GM18508 (cell line): ENCODE data around the gene MRPL10.

Experiments used
- ATAC-seq: cut with Tn5 transposase; IDR thresholded peaks from one replicate; pipeline ENCODE4 v1.9.1; 2021; ENCODE audit warnings: moderate number of reproducible peaks; ENCODE audit not compliant: insufficient read depth, unreplicated experiment

MRPL10 gene

GRCh38 chr17:47841488-47842291, 10.3 kb upstream of the MRPL10 start:
- no peak for ATAC-seq

GRCh38 chr17:47840742-47841487, 9.6 kb upstream of the MRPL10 start, which contains the start of gene SCRN2:
SCRN2 (minus strand) TSS chr17:47841273; CDS start chr17:47840843, 430 bp downstream.
- ATAC-seq, result no peak

GRCh38 chr17:47840001-47840741, 8.8 kb upstream of the MRPL10 start:
- no peak for ATAC-seq

- ATAC-seq, result no peak
Observed at GRCh38 chr17:47839071-47839470, 7.7 kb upstream of the MRPL10 start.

- ATAC-seq, result no peak
Observed at GRCh38 chr17:47838636-47839035, 7.3 kb upstream of the MRPL10 start.

- ATAC-seq, result no peak
Observed at GRCh38 chr17:47837401-47838039, 6.2 kb upstream of the MRPL10 start.

DNA sequence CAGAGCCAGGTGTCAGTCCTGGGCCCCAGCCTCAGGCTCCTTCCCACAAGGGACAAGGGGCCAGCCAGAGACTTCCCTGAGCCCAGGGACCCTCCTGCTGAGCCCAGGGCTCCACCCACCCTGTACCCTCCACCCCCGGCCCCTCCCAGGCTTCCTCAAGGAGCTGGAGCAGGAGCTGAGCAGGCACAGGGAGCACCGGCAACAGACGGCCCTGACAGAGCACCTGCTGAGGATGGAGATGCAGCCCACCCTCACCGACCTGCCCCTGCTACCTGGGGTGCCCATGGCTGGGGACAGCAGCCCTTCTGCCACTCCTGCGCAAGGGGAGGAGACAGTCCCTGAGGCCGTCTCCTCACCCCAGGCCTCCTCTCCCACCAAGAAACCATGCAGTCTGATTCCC, 5.3 kb upstream of the MRPL10 start:
- no peak for ATAC-seq

DNA sequence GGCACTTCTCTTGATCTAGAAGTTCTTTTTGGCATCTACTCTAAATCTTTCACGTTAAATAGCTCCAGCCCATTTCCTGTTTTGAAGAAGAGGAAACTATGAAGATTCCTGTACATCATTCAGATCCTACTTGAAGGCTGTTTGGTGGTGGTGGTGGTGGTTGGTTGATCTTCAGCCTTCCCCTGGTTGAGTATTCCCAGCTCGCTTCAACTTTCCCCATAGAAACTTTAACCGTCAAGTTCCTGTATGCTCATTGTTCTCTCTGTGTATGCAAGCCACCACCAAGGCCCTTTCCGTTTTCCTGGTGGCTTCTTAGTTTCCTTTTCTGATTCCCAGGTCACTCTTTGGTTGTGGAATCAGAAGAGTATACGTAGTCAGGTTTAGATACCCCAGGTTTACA, 3.4 kb upstream of the MRPL10 start:
- ATAC-seq, result no peak

DNA sequence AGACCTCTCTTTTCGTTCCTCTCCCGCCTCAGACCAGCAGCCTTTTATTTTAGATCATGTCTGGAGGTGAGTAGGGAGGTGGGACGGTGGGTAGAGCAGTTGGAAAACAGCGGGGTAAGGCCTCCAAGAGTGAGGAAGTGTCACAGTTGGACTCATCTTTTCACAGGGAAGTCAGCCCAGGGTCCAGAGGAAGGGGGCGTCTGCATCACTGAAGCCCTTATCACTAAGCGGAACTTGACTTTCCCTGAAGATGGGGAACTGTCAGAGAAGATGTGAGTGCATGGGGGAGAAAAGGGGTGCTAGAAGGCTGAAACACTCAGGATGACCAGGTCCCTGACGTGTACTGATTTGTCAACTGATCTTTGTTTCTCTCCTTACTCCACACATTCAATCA, 590 bp upstream of the MRPL10 start:
- no peak for ATAC-seq

DNA sequence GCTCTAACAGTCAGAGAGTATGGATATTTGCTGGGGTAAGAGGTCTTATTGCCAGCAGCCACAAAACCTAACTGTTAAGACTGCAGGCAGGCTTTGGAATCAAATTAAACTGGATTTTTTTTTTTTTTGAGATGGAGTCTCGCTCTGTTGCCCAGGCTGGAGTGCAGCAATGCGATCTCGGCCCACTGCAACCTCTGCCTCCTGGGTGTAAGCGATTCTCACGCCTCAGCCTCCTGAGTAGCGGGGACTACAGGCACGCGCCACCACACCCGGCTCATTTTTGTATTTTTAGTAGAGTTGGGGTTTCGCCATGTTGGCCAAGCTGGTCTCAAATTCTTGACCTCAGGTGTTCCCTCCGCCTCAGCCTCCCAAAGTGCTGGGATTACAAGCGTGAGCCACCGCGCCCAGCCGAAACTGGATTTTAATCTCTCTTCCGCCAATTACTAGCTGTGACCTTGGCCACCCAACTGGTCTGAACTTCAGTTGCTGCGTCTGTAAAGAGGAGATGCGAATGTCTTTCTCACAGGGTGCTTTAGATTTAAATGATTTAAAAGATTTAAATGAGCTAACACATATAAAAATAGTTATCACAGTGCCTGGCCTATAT, 842 bp downstream of the MRPL10 start:
- no peak for ATAC-seq

- no peak for ATAC-seq
Observed at GRCh38 chr17:47829870-47830269, 1.5 kb downstream of the MRPL10 start.

DNA sequence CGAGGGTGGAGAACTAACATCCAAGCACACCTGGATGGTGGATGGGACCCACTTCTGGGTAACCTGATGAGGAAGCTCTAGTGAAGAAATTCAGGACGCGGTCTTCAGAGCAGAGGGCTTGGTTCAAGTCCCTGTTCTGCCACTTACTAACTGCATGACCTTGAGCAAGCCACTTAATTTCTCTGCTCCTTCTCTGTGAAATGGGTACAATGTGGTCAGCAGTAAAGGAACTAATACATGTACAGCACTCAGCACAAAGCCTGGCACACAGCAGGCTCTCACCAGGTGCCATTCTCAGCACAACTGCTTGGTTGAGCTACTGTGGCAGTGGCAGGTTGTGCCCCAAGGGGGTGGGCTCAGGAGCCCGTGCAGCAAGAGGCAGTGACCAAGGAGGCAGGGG, 7.8 kb downstream of the MRPL10 start:
- no peak for ATAC-seq

DNA sequence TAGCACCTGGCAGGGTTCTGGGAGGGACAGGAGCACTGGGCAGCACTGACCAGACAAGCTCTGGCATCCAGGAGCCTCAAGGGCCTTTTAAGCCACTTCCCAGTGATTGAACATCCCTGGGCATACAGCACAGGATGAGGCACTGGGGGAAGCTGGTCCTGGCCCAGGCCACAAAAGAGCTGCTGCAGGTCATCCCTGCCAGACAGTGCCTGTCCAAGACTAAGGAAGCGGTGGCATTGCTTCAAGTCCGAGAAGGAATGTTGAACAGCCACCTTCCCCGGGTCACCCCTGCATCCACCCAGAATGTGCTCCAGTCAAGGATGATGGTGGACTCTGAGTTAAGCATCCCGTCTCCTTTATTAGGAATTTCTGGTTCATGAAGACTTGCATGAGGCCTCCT, 8.6 kb downstream of the MRPL10 start:
- no peak for ATAC-seq

DNA sequence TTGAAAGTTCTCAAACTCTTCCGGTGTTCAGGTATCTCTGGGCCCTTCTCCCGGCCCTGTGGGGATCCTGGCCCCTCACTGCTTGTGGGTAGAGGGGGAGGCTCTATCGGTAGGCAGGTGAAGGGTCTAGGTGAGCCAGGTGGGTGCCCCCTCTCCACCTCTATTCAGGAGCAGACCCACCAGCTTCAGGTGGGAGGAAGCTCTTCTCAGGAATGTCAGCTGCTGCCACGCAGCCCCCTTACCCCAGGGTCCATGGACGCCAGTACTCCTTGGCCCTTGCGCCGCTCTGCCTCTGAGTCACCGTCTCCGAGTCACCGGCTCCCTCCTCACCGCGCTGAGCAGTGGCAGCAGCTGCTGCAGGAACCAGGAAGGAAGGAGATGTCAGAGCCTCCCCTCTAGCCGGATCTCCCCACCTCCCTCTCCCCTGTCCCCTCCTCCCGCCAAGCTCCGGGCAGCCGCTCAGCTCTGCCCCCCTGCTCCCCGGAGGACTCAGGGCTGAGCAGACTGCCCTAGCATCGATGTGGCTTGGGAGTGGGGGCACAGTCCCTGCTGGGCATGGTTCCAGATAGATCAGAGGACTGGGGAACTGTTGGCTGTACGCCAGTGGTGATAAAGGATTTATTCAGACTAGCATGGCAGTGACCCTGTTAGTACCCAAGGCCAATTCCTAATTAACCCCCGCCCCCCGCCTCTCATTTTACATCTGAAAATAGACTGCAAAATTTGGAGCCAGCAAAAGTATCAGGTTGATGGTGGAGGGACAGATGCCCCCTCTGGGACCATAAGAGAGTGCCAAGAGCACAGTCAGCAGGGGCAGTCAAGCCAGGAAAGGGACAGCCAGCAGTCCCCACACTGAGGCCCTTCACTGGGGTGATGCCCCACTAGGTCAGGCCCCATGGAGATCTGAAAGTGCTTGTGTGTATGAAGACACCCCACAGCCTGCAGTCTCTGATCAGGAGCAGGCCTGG, 9.6 kb downstream of the MRPL10 start, which contains the start of gene OSBPL7:
TSS of gene OSBPL7 (minus strand) at position 371 of the 968 bp plus-strand sequence. CDS start 1,516 bp downstream, outside the sequence.
- no peak for ATAC-seq

DNA sequence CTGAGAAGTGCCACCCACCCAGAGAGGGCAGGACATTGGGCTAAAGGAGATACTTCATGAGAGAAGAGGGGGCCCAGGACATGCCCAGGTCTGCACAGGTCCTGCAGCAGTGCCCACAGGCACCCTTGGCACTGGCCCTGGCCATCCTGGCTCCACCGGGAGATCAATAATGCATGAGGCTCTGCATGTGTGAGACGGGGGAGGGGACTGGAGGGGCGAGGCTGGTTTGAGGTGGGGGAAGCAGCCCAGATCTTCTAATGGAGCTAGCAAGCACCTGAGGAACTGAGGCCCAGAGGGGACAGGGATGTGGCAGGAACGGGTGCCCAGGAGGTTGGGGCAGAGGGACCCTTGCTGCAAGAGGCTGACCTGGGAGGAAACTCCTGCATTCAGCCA, 10.3 kb downstream of the MRPL10 start:
- no peak for ATAC-seq

GRCh38 chr17:47820033-47820789, 11.1 kb downstream of the MRPL10 start:
- ATAC-seq, result no peak

- ATAC-seq, result no peak
Observed at GRCh38 chr17:47819475-47819874, 11.9 kb downstream of the MRPL10 start.
